HG02678 (cell line): Measurements from ENCODE around the gene ERC2.

ENCODE experiments used
- ATAC-seq: cut with Tn5 transposase; IDR thresholded peaks from one replicate; pipeline ENCODE4 v1.9.1; 2021; ENCODE audit warnings: mild to moderate bottlenecking, moderate library complexity; ENCODE audit not compliant: unreplicated experiment

Gene ERC2

GRCh38 chr3:55572816-55573215 lies 895.5 kb downstream of the ERC2 start:
- ATAC-seq: no peak

- ATAC-seq: no peak
Observed at GRCh38 chr3:55571913-55572312, 896.4 kb downstream of the ERC2 start.

- no peak for ATAC-seq
Observed at GRCh38 chr3:55571216-55571813, 897.0 kb downstream of the ERC2 start.

- ATAC-seq: no peak
Observed at GRCh38 chr3:55570271-55570711, 898.0 kb downstream of the ERC2 start.

- ATAC-seq: no peak
Observed at GRCh38 chr3:55569033-55569599, 899.2 kb downstream of the ERC2 start.

- no peak for ATAC-seq
Observed at GRCh38 chr3:55567615-55568014, 900.7 kb downstream of the ERC2 start.

- ATAC-seq: no peak
Observed at GRCh38 chr3:55567121-55567520, 901.1 kb downstream of the ERC2 start.

GRCh38 chr3:55565521-55565920 lies 902.7 kb downstream of the ERC2 start:
- ATAC-seq: no peak

GRCh38 chr3:55564726-55565125 lies 903.5 kb downstream of the ERC2 start:
- ATAC-seq: no peak

GRCh38 chr3:55562700-55563099 lies 905.6 kb downstream of the ERC2 start:
- ATAC-seq: no peak

GRCh38 chr3:55559500-55560423 lies 908.5 kb downstream of the ERC2 start:
- no peak for ATAC-seq

GRCh38 chr3:55558316-55558715 lies 910.0 kb downstream of the ERC2 start:
- ATAC-seq: no peak

GRCh38 chr3:55557549-55557948 lies 910.7 kb downstream of the ERC2 start:
- ATAC-seq: no peak

- no peak for ATAC-seq
Observed at GRCh38 chr3:55556619-55557537, 911.4 kb downstream of the ERC2 start.

GRCh38 chr3:55555873-55556618 lies 912.2 kb downstream of the ERC2 start:
- ATAC-seq: no peak

GRCh38 chr3:55554634-55555425 lies 913.4 kb downstream of the ERC2 start:
- no peak for ATAC-seq

GRCh38 chr3:55551644-55552043 lies 916.6 kb downstream of the ERC2 start:
- ATAC-seq: no peak

GRCh38 chr3:55549177-55549576 lies 919.1 kb downstream of the ERC2 start:
- no peak for ATAC-seq
